Ramos (cell line): ENCODE data around the gene IL24.

Experiments
- in situ Hi-C: fragments of 300-500 bp; cut with MboI; formaldehyde crosslinking; loops from one replicate; pipeline ENCODE4 v1.14.3; 2022; ENCODE audit warnings: low sequenced_read_pairs; ENCODE audit not compliant: unreplicated experiment

Gene IL24

DNA sequence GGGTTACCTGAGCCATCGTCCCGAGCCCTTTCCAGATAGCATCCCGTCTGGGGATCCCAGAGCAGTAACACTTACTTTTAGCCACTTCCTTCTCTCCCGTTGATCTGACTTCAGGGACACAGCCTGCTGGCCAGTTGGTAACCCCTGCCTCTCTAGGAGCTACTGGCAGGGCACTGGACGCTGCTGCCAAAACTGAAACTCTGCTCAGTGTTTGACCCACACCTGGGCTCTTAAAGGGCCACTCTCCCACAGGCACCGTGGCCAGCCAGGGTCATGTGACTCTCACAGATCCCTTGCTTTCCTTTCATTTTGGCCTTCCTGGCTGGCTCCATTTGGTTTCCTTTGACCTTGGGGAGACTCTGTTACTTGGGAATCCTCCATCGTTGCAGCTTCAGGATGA, 49.0 kb downstream of the IL24 start, which contains the start of gene PIGR:
PIGR (minus strand) TSS at position 206 of the 400 bp plus-strand sequence. CDS start 5,935 bp downstream, outside the sequence.
- in situ Hi-C loops = no loop called here

DNA sequence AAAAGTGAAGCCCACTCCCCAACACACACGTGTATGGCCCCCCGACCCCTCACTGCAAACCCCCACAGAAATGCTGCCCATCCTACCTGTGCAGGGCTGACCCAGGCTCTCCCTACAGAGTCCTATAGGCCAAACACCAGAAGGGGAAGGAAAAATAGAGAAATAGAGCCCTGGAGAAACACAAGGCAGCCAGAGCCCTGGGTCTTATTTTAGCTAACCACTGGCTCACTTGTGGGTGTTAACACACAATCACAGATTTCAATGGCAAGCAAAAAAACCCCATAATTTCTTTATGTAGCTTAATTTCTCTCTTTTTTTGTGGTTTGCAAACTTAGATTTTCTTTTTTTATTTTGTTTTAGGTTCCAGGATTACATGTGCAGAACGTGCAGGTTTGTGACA, 50.0 kb downstream of the IL24 start:
- in situ Hi-C loops = no loop called here

DNA sequence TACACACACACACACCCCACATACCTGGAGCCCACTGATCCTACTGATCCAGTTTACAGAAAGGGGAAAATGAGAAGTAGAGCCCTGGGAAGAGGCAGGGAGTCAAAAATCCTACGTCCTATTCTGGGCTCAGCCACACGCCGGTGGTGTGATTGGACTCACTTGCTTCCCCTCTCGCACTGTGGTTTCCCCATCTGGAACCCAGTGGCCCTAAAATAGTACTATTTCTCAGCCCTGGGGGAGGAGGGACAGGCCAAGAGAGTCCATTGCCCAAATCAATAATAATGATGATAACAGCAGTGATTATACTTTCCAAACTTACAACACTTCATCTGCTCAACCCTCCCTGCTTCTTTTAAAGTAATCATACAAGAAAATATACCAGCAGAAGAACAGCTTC, 52.0 kb downstream of the IL24 start:
- in situ Hi-C loops = no loop called here

DNA sequence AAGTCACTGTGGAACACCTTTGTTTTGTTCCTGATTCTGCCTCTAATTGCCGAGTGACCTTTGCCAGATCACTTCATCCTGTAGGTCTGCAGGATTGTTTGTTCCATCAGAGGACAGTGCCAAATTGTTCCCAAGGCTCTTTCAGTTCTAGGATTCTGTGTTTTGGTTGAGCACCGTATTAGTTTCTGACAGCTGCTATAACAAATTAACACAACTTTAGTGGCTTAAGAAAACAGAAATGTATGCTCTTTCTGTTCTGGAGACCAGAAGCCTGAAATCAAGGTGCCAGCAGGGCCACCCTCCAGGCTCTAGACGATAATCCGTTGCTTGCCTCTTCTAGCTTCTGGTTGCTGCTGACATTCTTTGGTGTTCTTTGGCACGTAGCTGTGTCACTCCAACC, 52.4 kb downstream of the IL24 start:
- in situ Hi-C loops = no loop called here

DNA sequence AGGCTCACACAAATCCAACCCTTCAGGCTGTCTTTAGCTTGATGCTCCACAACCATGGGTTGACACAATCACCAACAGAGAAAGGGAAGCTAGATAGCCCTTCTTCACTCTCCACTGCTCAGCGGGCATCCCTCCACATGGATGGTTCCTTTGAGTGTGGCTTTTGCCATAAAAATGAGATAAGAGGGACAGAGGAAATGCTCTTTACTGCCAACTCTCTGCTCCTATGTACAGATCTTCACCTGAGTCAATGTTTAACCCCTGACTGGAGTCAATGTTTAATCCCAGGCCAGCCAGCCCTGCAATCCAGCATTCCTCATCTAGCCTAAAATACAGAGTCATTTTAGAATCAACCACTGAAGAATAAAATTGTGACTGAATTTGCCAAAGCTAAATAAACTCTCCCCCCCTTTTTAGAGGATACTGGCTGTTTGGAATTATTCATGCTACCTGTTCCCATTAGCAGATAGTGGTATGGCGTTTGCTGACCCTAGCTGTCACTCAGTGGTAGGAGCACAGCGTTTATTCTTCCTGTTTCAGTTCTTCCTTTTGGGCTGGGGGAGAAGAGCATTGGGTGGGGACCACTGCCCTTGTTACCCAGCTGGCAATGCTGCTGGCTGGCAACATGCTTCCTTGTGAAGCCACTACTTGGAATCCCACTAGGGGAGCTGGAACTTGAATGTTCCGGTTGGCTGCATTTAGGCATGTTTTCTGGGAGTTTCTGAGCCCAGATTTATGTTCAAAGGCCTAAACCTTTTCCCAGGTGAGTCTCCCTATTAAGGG, 54.3 kb downstream of the IL24 start:
- in situ Hi-C loops = no loop called here

DNA sequence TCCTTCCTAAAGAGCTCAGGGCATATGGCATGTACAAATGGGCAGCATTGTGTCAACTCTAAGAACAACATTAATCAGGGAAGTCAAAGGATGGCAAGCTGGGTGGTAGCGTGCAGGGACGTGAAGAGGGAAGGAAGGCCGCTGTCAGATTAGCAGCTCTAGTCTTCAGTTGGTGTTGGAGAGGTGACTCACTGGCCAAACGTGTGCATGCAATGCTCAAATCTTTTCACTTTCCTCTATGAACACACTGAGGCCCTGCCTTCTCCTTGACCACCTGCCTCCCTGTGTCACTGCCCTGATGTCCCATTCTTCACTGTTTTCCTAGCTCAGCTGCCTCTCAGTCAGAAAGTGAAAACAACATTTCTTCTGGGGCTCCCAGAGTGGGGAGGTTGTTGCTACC, 54.9 kb downstream of the IL24 start:
- in situ Hi-C loops = no loop called here

DNA sequence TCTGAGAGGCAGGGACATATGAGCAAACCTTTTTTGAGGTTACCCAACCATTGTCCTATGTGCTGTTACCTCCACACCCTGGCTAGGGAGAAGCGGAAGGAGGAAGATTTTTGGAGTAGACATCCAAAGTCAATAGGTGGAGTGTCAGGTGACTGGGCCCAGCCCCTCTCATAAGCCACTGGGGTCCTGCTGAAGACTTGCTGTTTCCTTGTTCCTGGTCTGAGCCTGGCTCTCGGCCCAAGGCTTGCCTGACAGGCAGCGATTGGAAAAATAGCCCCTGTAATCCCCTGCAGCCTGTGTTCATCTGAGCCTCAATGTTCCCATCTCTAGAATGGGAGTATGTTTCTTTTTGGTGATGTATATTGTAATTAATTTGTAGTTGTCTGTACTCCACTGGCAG, 55.9 kb downstream of the IL24 start:
- in situ Hi-C loops = no loop called here

DNA sequence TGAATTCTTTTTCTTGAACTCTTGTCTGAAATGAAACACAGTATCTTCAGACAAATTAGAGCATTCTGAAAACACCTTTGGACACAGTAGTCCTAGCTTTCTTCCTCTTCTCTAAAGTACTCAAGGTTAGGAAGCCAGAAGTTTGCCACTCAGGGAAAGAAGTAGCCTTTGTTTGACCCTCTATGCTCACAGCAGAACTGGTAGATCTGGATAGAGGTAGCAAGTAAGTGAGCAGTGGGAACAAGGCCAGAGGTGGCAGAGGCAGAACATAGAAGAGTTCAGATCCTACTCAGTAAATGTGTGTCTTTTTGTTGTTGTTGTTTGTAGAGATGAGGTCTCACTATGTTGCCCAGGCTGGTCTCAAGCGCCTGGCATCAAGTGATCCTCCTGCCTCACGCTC, 56.4 kb downstream of the IL24 start:
- in situ Hi-C loops = no loop called here
